Testis (tissue), 3 donors: ENCODE results near the gene CDH7. TPM values are rescaled to one million over a fixed set of nuclear protein-coding genes. Genes with fewer than 3 reads are reported as not detected.

Experiments used
- DNase-seq: peaks from one replicate; pipeline ENCODE4 v3.0.0-alpha.2; 2019
- H3K27ac ChIP-seq, 2 donors: fragments of 200-600 bp; sonication (generic); one replicate each; pipeline ENCODE4 v1.5.1; 2019
- H3K27me3 ChIP-seq: fragments of 200-600 bp; sonication (generic); one replicate; pipeline ENCODE4 v1.5.1; 2019
- H3K36me3 ChIP-seq: fragments of 200-600 bp; sonication (generic); one replicate; pipeline ENCODE4 v1.5.1; 2017; ENCODE audit warnings: low read depth; ENCODE audit errors: missing control alignments
- H3K4me1 ChIP-seq: fragments of 200-600 bp; sonication (generic); one replicate; pipeline ENCODE4 v1.5.1; 2019
- H3K4me3 ChIP-seq, 2 donors: fragments of 200-600 bp; sonication (generic); one replicate each; pipeline ENCODE4 v1.5.1; 2017 to 2019
- H3K9me3 ChIP-seq: fragments of 200-600 bp; sonication (generic); one replicate; pipeline ENCODE4 v1.5.1; 2017
- CTCF ChIP-seq, 3 experiments: fragments of 450-650 bp in 2 of 3; fragments of 200-600 bp in 1 of 3; sonication (generic) in 1 of 3; IDR thresholded peaks; one replicate each; pipeline ENCODE4 v1.5.1; 2016 to 2019; ENCODE audit warnings: antibody characterized with exemption in 3 of 3, mild to moderate bottlenecking in 2 of 3, moderate library complexity in 1 of 3
- POLR2A ChIP-seq: fragments of 450-650 bp; IDR thresholded peaks from one replicate; pipeline ENCODE4 v1.6.1; 2017; ENCODE audit warnings: antibody characterized with exemption, mild to moderate bottlenecking, moderate library complexity
- WGBS, 2 donors: methylation state at CpG; one replicate each; pipeline ENCODE4 v1.1.5; 2018; 5-methylcytosine and 5-hydroxymethylcytosine counted together
- intact Hi-C: fragments of 100-400 bp; cut with DNase I; formaldehyde crosslinking; loops from one replicate; pipeline ENCODE4 v1.15.1; 2023; ENCODE audit warnings: low total_unique reads
- polyA plus RNA-seq: library from polyadenylated mRNA; stranded (reverse); fragments of 350-450 nt; fragmentation: Illumina TruSeq; extraction: RNeasy Lipid Tissue Mini Kit (QIAGEN cat#74804); gene quantifications from one replicate; pipeline ENCODE4 v1.2.3, GENCODE V29; 2014; ENCODE audit warnings: low read depth, low replicate concordance; ENCODE audit not compliant: insufficient read depth
- total RNA-seq, 2 donors: library from RNA; depleted of rRNA; stranded (reverse); fragments of >200 nt; gene quantifications; one replicate each; pipeline ENCODE4 v1.2.3, GENCODE V29; 2016

Gene CDH7
- total and polyA plus RNA-seq, 3 donors from 2014 or later = 1.0 to 3.2 (median 1.2) TPM

DNA sequence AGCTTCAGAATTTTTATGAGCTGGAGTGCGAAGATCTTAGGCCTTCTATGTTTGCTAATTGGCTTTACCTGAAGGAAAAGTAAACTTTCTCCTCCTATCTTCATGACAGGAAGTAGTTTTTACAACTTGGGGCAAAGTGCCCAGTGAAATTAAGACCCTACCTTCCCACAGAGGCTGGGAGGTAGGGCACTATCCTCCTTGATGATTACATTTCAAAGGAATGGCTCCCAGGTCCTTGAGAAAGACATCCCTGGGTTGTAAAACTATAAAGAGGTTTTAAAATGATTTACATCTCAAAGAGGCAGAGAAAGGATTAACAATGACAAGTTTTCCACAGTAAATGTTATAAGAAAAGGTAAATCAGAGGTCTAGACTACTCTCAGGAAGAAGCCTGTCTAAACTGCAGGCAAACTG is 155.8 kb downstream of the CDH7 start:
- Histone ChIP-seq H3K27me3 (no peaks in the 10 kb centered on the region), H3K4me1 (no peaks in the 10 kb centered on the region), H3K9me3 (no peaks in the 10 kb centered on the region), H3K27ac (no peak overlapping the region), H3K4me3 (no peak overlapping the region), H3K36me3 (no peaks in the 10 kb centered on the region)
- no peak for DNase-seq
- no peak for TF ChIP-seq CTCF (IDR thresholded peaks at IDR 0.05)
- no peak for TF ChIP-seq POLR2A
- 92 to 100% methylated on average over 1 of the region's 1 CpG for WGBS, 2 donors
- intact Hi-C loops = no loop called here

GRCh38 chr18:65907281-65907680 is 156.5 kb downstream of the CDH7 start:
- WGBS, 2 donors = 60 to 62% methylated on average over 2 of the region's 2 CpGs
- Histone ChIP-seq H3K36me3 (no peaks in the 10 kb centered on the region), H3K27me3 (no peaks in the 10 kb centered on the region), H3K4me1 (no peaks in the 10 kb centered on the region), H3K4me3 (no peak overlapping the region), H3K9me3 (no peaks in the 10 kb centered on the region), H3K27ac (no peak overlapping the region)
- intact Hi-C loops = no loop called here
- TF ChIP-seq POLR2A (no peak), CTCF (IDR thresholded peaks at IDR 0.05) (no peak)
- no peak for DNase-seq

DNA sequence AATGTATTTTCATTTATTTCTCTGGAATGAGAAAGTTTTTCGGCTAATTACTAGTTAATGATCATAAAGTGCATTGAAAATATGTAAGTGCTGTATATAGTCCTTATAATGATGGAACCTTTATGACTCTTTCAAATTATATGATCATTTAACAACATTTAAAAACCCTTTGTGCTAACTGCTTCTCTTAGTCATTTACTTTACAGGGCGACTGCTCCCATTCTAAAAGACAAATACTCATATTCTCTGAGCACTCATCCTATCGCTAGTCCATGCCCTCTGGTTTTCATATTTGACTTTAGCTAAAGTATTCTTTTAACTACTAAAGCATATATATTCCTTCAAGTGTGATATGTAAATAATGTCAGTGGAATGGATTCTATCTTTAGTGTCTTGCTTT is 168.2 kb downstream of the CDH7 start:
- H3K4me1 ChIP-seq = no peaks in the 10 kb centered on the region
- no peaks in the 10 kb centered on the region for H3K27me3 ChIP-seq
- DNase-seq = no peak
- H3K9me3 ChIP-seq = no peaks in the 10 kb centered on the region
- 76 to 81% methylated on average over 3 of the region's 3 CpGs for WGBS, 2 donors
- intact Hi-C loops = no loop called here
- no peak overlapping the region for H3K27ac ChIP-seq
- no peak for TF ChIP-seq CTCF (IDR thresholded peaks at IDR 0.05)
- TF ChIP-seq POLR2A = no peak
- no peak overlapping the region for H3K4me3 ChIP-seq
- no peaks in the 10 kb centered on the region for H3K36me3 ChIP-seq

DNA sequence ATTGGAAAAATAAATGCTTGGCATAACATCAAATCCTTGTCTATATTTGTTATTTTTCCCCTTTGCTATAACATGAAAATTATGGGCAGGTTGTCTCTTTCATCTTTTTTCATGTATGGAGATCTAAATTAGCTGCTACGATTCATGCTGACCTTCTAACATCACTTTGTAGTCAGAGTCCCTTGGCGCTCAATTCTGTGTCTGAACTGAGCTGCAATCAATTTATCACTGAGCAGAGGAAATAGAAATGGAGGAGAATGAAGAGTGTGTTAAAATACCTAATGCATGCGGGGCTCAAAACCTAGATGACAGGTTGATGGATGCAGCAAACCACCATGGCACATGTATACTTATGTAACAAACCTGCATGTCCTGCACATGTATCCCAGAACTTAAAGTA is 168.9 kb downstream of the CDH7 start:
- TF ChIP-seq POLR2A (no peak), CTCF (IDR thresholded peaks at IDR 0.05) (no peak)
- WGBS, 2 donors = 57 to 62% methylated on average over 3 of the region's 3 CpGs

DNA sequence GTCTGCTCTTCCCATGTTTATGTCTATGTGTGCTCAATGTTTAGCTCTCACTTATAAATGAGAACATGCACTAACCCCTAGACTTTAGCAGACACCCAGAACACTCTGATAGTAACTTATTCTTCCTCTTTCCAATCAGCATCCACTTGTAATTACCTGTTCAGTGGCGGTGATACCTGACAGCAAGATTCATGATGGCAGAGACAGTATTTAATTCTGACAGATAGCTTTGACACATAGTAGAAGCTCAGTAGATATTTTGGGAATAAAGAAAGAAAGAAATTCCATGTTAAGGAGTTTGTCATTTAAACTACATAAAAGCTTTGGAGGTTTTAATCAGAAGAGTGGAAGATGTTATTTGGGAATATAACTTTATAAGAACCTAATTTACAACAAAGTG is 171.3 kb downstream of the CDH7 start:
- 68 to 94% methylated on average over 1 of the region's 1 CpG for WGBS, 2 donors
- intact Hi-C loops = no loop called here
- no peaks in the 10 kb centered on the region for H3K9me3 ChIP-seq
- H3K27ac ChIP-seq = no peak overlapping the region
- H3K4me1 ChIP-seq = no peaks in the 10 kb centered on the region
- H3K36me3 ChIP-seq = no peaks in the 10 kb centered on the region
- no peak for DNase-seq
- no peak for TF ChIP-seq CTCF (IDR thresholded peaks at IDR 0.05)
- TF ChIP-seq POLR2A = no peak
- H3K27me3 ChIP-seq = no peaks in the 10 kb centered on the region
- no peak overlapping the region for H3K4me3 ChIP-seq

More for the DNA sequence above, 168.9 kb downstream of the CDH7 start:
- intact Hi-C loops = no loop called here
- H3K27me3 ChIP-seq = no peaks in the 10 kb centered on the region
- H3K9me3 ChIP-seq = no peaks in the 10 kb centered on the region
- H3K4me1 ChIP-seq = no peaks in the 10 kb centered on the region
- no peak overlapping the region for H3K4me3 ChIP-seq
- H3K27ac ChIP-seq = no peak overlapping the region
- DNase-seq = no peak
- no peaks in the 10 kb centered on the region for H3K36me3 ChIP-seq
